ENCODE measurements around the gene BET1. TPM values are rescaled to one million over a fixed set of nuclear protein-coding genes. Genes with fewer than 3 reads are reported as not detected.

BET1 gene
- total RNA-seq, 1 donor from 2014 or later, result 18.8 TPM

DNA sequence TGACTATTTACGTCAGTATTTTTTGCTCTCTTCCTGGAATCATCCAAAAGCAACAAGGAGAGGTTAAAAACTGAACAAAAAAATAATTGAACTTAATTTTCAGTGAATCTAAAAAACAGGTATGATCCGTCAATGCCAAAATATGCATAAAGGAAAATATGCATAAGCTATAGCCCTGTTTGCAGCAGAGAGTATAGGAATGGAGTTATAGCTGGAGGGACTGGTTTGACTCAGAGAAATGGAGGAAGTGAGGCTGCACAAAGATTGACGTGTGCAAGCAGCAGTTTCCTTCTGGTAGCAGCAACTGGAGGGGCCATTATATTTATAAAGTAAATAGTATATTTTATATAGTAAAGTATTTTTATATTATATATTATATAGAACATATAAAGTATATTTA, 45.5 kb downstream of the BET1 start:
- Mint-ChIP-seq H3K4me3 (no peak overlapping the region), H3K9me3 (no peaks in the 10 kb centered on the region), H3K4me1 (no peaks in the 10 kb centered on the region), H3K27me3 (ENCODE audit: low read depth) (no peaks in the 10 kb centered on the region), H3K27ac (ENCODE audit: unreplicated experiment) (no peak overlapping the region), H3K36me3 (ENCODE audit: low read depth) (no peaks in the 10 kb centered on the region)
- TF ChIP-seq CTCF (conservative IDR thresholded peaks at IDR 0.05), result no peak
- DNase-seq (ENCODE audit: low read depth, low spot score), result no peak

- Mint-ChIP-seq H3K27me3 (ENCODE audit: low read depth) (no peaks in the 10 kb centered on the region), H3K36me3 (ENCODE audit: low read depth) (no peaks in the 10 kb centered on the region), H3K4me3 (no peak overlapping the region), H3K9me3 (no peaks in the 10 kb centered on the region), H3K27ac (ENCODE audit: unreplicated experiment) (no peak overlapping the region), H3K4me1 (no peaks in the 10 kb centered on the region)
- no peak for TF ChIP-seq CTCF (conservative IDR thresholded peaks at IDR 0.05)
- DNase-seq (ENCODE audit: low read depth, low spot score), result no peak
Observed at GRCh38 chr7:93958216-93958615, 45.9 kb downstream of the BET1 start.

GRCh38 chr7:93957767-93958166, 46.4 kb downstream of the BET1 start:
- Mint-ChIP-seq H3K4me3 (no peak overlapping the region), H3K27ac (ENCODE audit: unreplicated experiment) (no peak overlapping the region)

GRCh38 chr7:93955304-93955703, 48.9 kb downstream of the BET1 start:
- Mint-ChIP-seq H3K4me3 (no peak overlapping the region), H3K27ac (ENCODE audit: unreplicated experiment) (no peak overlapping the region), H3K4me1 (no peaks in the 10 kb centered on the region), H3K36me3 (ENCODE audit: low read depth) (no peaks in the 10 kb centered on the region), H3K27me3 (ENCODE audit: low read depth) (no peaks in the 10 kb centered on the region), H3K9me3 (no peaks in the 10 kb centered on the region)
- no peak for DNase-seq (ENCODE audit: low read depth, low spot score)
- TF ChIP-seq CTCF (conservative IDR thresholded peaks at IDR 0.05), result no peak

More at GRCh38 chr7:93957767-93958166, 46.4 kb downstream of the BET1 start:
- no peaks in the 10 kb centered on the region for H3K4me1 Mint-ChIP-seq
- DNase-seq (ENCODE audit: low read depth, low spot score), result no peak
- H3K27me3 Mint-ChIP-seq (ENCODE audit: low read depth), result no peaks in the 10 kb centered on the region
- H3K9me3 Mint-ChIP-seq, result no peaks in the 10 kb centered on the region
- H3K36me3 Mint-ChIP-seq (ENCODE audit: low read depth), result no peaks in the 10 kb centered on the region
- no peak for TF ChIP-seq CTCF (conservative IDR thresholded peaks at IDR 0.05)

DNA sequence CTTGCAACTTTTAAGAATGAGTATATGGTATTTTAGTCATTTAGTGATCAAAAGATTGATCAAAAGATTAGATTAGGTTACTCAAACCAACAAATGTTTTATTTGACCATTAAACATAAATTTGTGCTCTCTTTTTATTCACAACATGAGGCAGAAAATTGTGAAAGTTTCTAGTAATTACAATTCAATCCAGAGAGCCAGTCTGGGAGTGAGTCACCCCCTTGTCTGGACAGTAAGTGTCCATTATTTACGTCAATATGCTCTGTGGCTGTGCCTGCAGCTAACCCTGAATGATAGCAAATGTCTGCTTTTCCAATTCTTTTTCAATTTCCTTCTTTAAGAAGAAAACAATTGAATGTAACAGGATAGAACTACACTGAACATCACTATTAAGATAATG, 54.7 kb downstream of the BET1 start:
- Mint-ChIP-seq H3K4me3 (no peak overlapping the region), H3K4me1 (no peaks in the 10 kb centered on the region), H3K27ac (ENCODE audit: unreplicated experiment) (no peak overlapping the region), H3K9me3 (no peaks in the 10 kb centered on the region), H3K27me3 (ENCODE audit: low read depth) (no peaks in the 10 kb centered on the region), H3K36me3 (ENCODE audit: low read depth) (no peaks in the 10 kb centered on the region)
- DNase-seq (ENCODE audit: low read depth, low spot score), result no peak
- no peak for TF ChIP-seq CTCF (conservative IDR thresholded peaks at IDR 0.05)

DNA sequence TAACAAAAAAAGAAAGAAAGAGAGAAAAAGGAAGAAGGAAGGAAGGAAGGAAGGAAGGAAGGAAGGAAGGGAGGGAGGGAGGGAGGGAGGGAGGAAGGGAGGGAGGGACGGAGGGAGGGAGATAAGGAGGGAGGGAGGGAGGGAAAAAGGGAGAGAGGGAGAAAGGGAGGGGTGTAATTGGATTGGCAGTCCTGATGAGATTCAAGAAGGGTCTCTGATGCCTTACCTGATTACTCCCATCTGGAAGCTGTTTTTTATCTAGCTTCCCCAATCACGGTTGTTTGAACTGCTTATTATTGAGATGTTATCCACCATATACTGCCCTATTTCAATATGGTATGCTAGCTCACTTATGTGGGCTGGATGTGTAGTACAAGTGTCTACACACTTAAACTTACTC, 55.3 kb downstream of the BET1 start:
- Mint-ChIP-seq H3K9me3 (no peaks in the 10 kb centered on the region), H3K27me3 (ENCODE audit: low read depth) (no peaks in the 10 kb centered on the region), H3K27ac (ENCODE audit: unreplicated experiment) (no peak overlapping the region), H3K36me3 (ENCODE audit: low read depth) (no peaks in the 10 kb centered on the region), H3K4me1 (no peaks in the 10 kb centered on the region), H3K4me3 (no peak overlapping the region)
- no peak for TF ChIP-seq CTCF (conservative IDR thresholded peaks at IDR 0.05)
- DNase-seq (ENCODE audit: low read depth, low spot score), result no peak
